Putamen (tissue), 1 donor: ENCODE results near the gene AMBP.

Experiments
- DNase-seq: peaks from one replicate; pipeline ENCODE4 v3.0.0-alpha.2; 2016; ENCODE audit warnings: low spot score

AMBP gene

GRCh38 chr9:114031037-114031630 is 47.0 kb downstream of the AMBP start:
- no peak for DNase-seq

- no peak for DNase-seq
Measured at GRCh38 chr9:114030364-114030763, 47.7 kb downstream of the AMBP start.

GRCh38 chr9:114029311-114030170 is 48.6 kb downstream of the AMBP start:
- DNase-seq = no peak

GRCh38 chr9:114028646-114029045 is 49.5 kb downstream of the AMBP start:
- no peak for DNase-seq

GRCh38 chr9:114027863-114028465 is 50.1 kb downstream of the AMBP start:
- DNase-seq = no peak

DNA sequence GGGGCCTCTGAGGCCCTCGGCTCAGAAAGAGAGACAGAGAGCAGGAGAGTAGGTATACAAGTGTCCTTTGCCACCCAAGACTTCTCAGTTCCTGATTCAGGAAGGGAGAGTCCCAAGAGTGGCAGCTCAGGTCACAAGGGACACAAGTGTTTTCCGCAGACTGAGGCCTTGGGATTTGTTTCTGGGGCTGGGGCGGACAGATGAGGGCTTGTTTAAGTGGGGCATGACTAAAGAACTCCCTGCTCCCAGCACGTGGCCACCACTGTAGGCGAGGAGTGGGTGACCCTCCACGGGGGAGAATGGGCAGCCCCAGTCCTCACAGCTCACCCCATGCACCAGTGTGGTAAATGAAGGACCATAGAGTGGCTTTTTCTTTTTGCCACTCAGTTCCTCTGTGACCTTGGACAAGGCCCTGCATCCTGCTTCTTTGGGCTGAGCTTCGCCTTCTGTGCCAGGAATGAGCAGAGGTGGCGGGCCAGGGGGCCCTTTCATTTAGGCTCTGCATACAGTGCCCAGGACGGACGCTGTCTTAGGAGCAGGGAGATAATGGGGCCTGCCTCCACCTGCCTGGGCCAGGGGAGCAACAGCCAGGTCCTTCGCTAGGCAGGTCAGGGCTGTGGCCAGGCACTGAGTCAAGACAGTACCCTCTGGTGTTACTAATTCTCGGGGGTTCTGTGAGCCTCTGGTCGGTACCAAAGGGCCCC is 50.8 kb downstream of the AMBP start:
- no peak for DNase-seq

DNA sequence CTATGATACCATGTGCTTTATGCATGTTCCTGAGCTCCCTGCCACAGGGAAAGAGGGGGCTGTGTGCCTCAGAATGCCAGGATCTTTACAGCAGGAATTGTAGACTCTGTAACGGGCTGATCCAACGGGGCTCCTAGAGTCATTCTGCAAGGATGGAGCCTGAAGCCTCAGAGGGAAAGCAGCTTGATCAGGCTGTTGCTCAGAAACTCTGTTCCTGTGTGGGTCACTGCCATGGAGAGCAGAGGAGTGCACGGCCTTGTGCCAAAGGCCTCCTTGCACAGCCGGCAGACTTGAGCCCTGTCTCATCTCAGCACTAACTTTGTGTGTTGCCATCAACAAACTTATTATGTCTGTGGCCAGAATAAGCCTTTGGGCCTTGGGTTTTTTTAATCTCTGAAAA is 51.8 kb downstream of the AMBP start:
- DNase-seq = no peak

DNA sequence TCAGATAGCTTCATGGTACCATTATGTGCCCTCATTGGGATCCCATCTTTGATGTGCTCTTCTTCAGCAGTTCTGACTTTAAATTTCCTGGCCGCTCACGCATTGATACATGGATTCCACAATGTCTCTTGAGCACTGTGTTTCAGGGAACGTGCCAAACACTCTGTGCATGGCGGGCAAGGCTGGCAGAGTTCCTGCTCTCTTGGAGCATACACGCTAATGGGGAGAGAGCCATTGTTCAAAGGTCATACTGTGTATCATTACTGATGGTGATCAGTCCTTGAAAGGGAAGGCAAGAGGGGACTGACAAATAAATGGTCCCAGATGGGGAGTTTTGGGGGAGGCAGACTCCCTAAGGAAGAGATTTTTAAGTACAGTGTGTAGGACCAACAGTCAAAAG is 52.3 kb downstream of the AMBP start:
- DNase-seq = no peak

DNA sequence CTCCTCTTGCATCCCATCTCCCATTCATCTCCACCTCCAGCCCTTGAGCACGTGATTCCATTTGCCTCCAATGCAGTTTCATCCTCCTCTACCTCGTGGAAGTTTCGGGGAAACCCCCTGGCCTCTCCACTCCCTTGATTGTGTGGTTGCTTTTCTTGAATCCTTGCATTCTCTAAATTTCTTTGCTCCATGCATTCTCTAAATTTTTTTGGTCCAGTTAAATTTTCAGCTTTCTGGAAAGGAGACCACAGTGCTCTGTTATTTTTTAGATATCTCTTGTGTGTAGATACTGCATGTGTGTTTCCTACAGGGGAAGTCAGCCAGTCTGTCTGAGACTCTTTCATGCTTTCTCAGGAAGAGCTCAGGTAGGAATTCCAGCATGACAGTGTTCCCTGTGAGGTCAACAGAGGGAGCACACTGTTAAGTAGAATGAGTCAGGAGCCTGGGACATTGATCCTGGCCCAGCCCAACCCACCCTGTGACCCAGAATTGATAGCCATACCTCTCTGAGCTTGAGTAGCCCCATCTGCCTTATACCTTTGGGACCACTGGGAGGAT is 52.8 kb downstream of the AMBP start:
- no peak for DNase-seq

- DNase-seq = no peak
Measured at GRCh38 chr9:114023961-114024360, 54.1 kb downstream of the AMBP start.

- no peak for DNase-seq
Measured at GRCh38 chr9:114021578-114021977, 56.5 kb downstream of the AMBP start.

GRCh38 chr9:114017741-114018715 is 60.1 kb downstream of the AMBP start:
- DNase-seq = no peak

GRCh38 chr9:114016629-114017423 is 61.3 kb downstream of the AMBP start:
- DNase-seq = no peak

- no peak for DNase-seq
Measured at GRCh38 chr9:114016101-114016500, 62.0 kb downstream of the AMBP start.

DNA sequence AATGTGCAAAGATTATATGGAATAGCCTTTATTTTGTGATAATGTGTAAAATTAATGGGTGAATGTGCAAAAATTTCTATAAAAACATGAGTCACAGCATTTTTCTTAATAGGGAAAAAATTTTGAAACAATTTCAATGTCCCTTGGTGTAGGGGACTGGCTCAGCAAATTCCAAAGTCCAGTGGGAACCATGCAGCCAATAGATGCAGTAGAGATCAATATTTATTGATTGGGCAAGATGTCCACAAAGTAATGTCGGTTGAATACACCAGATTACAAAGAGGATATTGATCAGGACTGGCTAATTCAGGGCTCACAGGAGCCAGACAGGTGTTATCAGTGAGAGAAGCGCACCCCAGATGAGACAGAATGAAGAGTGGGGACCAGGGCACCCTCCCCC is 62.5 kb downstream of the AMBP start:
- no peak for DNase-seq

DNA sequence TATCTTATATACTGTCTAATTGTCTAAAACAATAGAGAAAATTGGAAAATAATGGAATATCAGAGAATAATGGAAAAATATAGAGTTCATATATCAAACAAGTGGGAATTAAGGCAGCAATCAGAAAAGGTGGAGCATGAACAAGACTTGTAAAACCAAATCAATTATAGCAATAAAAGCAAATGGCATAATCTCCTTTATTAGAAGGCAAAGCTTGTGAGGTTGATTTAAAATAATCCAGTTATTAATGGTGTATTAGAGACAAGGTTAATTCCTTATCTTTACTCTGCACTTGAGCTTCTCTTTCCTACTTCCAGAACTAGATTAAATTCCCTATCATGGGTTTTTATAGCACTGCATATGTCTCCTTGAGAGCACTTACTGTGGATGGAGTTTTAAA is 64.1 kb downstream of the AMBP start:
- no peak for DNase-seq

- no peak for DNase-seq
Measured at GRCh38 chr9:114012126-114012525, 66.0 kb downstream of the AMBP start.

- no peak for DNase-seq
Measured at GRCh38 chr9:114011313-114011712, 66.8 kb downstream of the AMBP start.
